ENCODE results near the gene CMBL. TPM values are rescaled to one million over a fixed set of nuclear protein-coding genes. Genes with fewer than 3 reads are reported as not detected.
"Not testable (repeated sequence)": the region's sequence is repeated elsewhere in the genome, so short reads cannot be mapped to it uniquely, and the experiment has no call there.

CMBL gene
- total RNA-seq, 3 donors from 2014 or later = 8.2 to 9.4 (median 9.2) TPM

DNA sequence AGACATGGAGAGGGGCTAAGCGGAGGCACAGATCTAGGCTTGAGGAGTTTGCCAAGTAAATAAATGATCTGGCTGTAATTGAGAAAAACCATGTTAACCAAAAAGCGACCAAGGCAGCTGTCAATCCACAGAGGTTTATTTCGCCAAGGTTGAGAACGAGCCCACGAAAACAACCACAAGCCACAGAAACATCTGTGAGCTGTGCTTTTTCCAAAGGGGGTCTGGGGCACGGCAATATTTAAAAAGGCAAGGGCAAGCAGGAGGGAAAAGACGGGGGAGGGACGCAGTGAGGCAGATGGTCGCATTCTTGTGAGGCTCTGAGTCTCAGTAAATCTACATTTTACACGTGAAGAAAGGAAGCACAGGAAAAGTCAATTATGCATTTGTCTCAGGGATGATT is 32.2 kb downstream of the CMBL start:
- Histone ChIP-seq H3K27me3 (no peaks in the 10 kb centered on the region), H3K4me3 (no peak overlapping the region), H3K9me3 (no peaks in the 10 kb centered on the region), H3K4me1 (no peaks in the 10 kb centered on the region), H3K36me3 (no peaks in the 10 kb centered on the region), H3K27ac (no peak overlapping the region)
- DNase-seq (ENCODE audit: low spot score in 2 of 2) = no peak
- intact Hi-C loops (cut with DNase I; ENCODE audit: low total_unique reads) = no loop called here
- TF ChIP-seq, protein P1, sequence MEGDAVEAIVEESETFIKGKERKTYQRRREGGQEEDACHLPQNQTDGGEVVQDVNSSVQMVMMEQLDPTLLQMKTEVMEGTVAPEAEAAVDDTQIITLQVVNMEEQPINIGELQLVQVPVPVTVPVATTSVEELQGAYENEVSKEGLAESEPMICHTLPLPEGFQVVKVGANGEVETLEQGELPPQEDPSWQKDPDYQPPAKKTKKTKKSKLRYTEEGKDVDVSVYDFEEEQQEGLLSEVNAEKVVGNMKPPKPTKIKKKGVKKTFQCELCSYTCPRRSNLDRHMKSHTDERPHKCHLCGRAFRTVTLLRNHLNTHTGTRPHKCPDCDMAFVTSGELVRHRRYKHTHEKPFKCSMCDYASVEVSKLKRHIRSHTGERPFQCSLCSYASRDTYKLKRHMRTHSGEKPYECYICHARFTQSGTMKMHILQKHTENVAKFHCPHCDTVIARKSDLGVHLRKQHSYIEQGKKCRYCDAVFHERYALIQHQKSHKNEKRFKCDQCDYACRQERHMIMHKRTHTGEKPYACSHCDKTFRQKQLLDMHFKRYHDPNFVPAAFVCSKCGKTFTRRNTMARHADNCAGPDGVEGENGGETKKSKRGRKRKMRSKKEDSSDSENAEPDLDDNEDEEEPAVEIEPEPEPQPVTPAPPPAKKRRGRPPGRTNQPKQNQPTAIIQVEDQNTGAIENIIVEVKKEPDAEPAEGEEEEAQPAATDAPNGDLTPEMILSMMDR (IDR thresholded peaks at IDR 0.05) = no peak
- TF ChIP-seq POLR2A (IDR thresholded peaks at IDR 0.05) = no peak
- no peak for TF ChIP-seq POLR2AphosphoS5 (IDR thresholded peaks at IDR 0.05)

DNA sequence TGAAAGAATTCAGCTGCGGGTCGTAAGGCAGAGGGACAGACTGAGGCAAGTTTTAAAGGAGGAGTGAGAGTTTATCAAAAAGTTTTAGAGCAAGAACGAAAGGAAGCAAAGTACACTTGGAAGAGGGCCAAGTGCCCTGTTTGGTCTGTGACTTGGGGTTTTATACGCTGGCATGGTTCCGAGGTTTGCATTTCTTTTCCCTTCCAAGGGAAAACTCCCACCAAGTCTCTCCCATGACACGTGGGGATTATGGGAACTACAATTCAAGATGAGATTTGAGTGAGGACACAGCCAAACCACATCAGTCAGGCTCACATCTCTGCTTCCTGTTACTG is 34.9 kb downstream of the CMBL start:
- H3K36me3 ChIP-seq; H3K4me1 ChIP-seq; intact Hi-C loops (cut with DNase I; ENCODE audit: low total_unique reads); H3K27me3 ChIP-seq; H3K9me3 ChIP-seq; H3K4me3 ChIP-seq; H3K27ac ChIP-seq; DNase-seq (ENCODE audit: low spot score in 2 of 2): not testable (repeated sequence)

DNA sequence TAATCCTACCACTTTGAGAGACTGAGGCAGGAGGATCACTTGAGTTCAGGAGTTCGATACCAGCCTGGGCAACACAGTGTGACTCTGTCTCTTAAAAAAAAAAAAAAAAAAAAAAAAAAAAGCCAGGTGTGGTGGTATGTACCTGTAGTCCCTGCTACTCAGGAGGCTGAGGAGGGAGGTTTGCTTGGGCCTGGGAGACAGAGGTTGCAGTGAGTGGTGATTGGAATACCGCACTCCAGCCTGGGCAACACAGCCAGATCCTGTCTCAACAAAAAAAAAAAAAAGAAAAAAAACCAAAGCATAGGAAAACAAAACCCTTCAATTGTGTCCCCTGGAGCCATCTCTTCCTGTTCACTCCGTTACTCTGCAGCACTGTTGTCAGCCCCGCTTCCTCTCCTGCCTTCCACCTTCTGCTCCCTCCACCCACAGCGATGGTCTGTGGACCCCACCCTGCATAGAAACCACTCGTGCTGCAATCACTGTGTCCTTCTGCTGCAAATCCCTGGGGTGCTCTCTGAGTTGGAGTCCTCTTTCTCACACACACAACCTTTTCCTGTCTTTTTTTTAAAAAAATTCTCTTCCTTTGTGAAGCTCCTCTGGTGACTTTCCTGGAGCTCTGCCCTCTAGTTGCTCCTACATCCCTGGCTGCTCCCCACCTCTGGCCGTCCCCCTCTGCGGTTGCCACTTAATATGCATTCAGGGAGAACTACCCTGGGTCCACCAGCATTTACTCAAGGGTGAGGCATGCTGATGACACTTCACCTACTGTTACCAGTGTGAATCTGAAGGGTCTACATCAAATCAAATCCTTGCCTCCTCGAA is 35.4 kb downstream of the CMBL start:
- DNase-seq (ENCODE audit: low spot score in 2 of 2) = no peak
- Histone ChIP-seq H3K4me3 (no peak overlapping the region), H3K27ac (no peak overlapping the region), H3K4me1 (no peaks in the 10 kb centered on the region), H3K36me3 (no peaks in the 10 kb centered on the region), H3K9me3 (no peaks in the 10 kb centered on the region), H3K27me3 (no peaks in the 10 kb centered on the region)
- TF ChIP-seq POLR2AphosphoS5 (IDR thresholded peaks at IDR 0.05) = no peak
- TF ChIP-seq POLR2A (IDR thresholded peaks at IDR 0.05) = no peak
- TF ChIP-seq, protein P1 (IDR thresholded peaks at IDR 0.05) = no peak
- intact Hi-C loops (cut with DNase I; ENCODE audit: low total_unique reads) = no loop called here

DNA sequence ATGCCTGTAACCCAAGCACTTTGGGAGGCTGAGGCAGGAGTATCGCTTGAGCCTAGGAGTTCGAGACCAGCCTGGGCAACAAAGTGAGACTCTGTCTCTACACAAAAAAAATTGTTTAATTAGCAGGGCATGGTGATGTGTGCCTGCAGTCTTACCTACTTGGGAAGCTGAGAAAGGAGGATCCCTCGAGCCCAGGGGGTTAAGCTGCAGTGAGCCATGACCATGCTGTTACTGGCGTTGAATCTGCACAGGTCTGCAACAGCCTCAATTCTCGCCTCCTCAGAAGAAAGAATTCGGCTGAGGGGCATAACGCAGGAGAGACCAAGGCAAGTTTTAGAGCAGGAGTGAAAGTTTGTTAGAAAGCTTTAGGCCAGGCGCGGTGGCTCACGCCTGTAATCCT is 39.6 kb downstream of the CMBL start:
- DNase-seq (ENCODE audit: low spot score in 2 of 2) = no peak
- Histone ChIP-seq H3K4me3 (no peak overlapping the region), H3K27me3 (no peaks in the 10 kb centered on the region), H3K27ac (no peak overlapping the region), H3K9me3 (no peaks in the 10 kb centered on the region), H3K36me3 (no peaks in the 10 kb centered on the region), H3K4me1 (no peaks in the 10 kb centered on the region)
- TF ChIP-seq, protein P1 (IDR thresholded peaks at IDR 0.05) = no peak
- intact Hi-C loops (cut with DNase I; ENCODE audit: low total_unique reads) = no loop called here

DNA sequence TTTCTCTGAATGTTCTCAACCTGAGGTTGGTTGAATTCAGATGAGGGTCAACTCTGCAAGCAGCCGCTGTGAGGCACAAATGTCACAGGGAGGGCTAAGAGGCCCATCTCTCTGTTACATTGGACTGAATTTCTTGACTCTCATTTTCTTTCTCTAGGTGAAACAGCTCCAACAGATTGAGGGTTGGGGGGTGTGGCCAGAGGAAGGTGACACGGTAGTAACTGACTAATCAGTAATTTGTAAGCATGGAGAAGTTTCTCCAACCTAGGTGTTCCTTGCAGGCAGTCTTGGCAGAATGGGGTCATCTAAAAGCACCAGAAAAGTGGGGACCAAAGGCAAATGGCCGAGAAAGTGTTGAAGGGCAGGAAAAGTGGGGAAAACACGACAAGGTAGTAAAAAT is 40.9 kb downstream of the CMBL start:
- H3K27ac ChIP-seq = no peak overlapping the region
- H3K9me3 ChIP-seq = no peaks in the 10 kb centered on the region
- no peak overlapping the region for H3K4me3 ChIP-seq

More for the DNA sequence above, 40.9 kb downstream of the CMBL start:
- intact Hi-C loops (cut with DNase I; ENCODE audit: low total_unique reads) = no loop called here
- TF ChIP-seq POLR2A (IDR thresholded peaks at IDR 0.05) (no peak), POLR2AphosphoS5 (IDR thresholded peaks at IDR 0.05) (no peak)
- TF ChIP-seq, protein P1 (IDR thresholded peaks at IDR 0.05) = no peak
- DNase-seq (ENCODE audit: low spot score in 2 of 2) = no peak
- Histone ChIP-seq H3K4me1 (no peaks in the 10 kb centered on the region), H3K36me3 (peaks cover 2% of the 10 kb centered on the region), H3K27me3 (no peaks in the 10 kb centered on the region)
